HG03108 (cell line): ENCODE data around the gene NDUFB7.
"Not testable (repeated sequence)": the region's sequence is repeated elsewhere in the genome, so short reads cannot be mapped to it uniquely, and the experiment has no call there.

Experiments used
- ATAC-seq: cut with Tn5 transposase; IDR thresholded peaks from one replicate; pipeline ENCODE4 v1.9.1; 2021; ENCODE audit warnings: moderate library complexity; ENCODE audit not compliant: unreplicated experiment

Gene NDUFB7

DNA sequence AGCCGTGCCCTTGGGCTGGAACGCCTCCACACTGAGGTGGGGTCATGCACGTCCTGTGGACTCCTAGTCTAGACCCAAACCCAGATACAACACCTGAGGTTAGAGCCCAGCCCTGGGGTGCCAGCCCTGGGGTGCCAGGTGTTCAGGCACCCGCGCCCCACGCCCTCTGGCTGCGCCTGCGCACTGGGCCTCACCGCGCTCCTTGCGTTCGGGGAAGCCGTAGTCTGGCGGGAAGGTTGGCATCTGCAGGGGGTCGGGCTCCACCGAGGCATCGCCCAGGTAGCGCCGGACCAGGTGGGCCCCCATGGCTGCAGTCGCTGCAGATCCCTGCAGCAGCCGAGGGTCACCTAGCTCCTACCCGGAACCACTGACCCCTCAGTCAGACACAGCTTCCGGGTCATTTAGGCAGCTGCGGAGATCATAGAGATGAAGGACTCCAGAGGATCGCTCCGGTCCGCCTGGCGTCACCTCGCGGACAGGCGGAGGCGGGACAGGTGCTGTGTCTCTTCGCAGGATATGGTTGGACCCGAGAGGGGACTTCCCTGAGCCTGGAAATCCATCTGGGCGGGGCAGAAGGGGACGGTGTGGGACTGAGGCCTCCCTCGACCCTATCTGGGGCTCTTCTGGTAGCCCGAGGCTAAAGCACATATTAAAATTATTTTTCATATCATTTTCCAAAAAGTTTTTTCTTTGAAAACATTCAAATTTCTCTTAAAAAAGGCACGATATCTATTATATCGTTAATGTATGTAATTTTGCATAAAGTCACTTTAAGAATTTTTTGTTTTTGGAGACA, at the start of gene NDUFB7:
Gene NDUFB7, minus strand, starts transcription at position 372 of the 796 bp plus-strand sequence. Its CDS starts 66 bp downstream, at position 306.
- ATAC-seq: peak; percentile 76

DNA sequence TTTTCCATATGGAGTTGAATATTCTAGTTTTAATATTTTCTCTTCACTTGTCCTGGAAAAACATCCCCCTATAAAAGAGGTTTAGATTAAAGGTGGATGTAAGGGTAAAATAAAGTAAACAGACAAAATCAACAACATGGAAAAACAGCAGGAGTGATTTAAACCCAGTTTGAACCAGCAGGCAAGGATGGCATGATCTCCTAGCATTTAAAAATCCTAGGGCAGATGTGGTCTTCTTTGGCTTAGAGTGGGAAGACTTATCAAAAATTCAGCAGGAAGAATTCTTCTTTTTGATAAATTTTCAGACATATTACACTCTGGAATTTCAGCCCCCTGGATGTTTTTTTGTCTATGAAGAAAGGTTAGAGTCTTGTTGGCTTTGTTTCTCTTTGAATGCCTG, 47.5 kb upstream of the NDUFB7 start:
- ATAC-seq: no peak

DNA sequence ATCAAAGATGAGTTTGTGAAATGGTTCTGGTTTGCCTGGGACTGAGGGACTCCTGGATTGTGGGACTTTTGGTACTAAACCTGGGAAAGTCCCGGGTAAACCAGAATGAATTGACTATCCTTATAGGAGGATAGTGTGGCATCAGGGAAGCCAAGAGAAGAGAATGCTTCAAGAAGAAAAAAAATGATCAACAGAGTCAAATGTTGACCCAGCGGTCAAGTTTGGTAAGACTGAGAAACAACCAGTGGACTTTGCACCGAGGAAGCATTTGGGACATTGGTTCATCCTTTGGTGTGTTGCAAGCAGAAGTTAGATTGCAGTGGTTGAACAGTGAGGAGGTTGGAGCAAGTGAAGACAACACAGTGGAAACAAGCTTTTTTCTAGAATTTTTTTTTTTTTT, 44.5 kb upstream of the NDUFB7 start:
- ATAC-seq: no peak

DNA sequence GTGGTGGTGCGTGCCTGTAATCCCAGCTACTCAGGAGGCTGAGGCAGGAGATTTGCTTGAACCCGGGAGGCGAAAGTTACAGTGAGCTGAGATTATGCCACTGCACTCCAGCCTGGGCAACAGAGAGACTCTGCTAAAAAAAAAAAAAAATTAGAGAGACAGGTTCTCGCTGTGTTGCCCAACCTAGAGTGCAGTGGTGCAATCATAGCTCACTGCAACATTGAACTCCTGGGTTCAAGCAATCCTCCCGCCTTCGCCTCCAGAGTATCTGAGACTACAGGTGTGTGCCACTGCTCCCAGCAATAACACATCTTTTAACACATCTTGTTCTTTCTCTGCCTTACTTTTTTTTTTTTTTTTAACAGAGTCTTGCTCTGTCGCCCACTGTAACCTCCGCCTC, 43.8 kb upstream of the NDUFB7 start:
- no peak for ATAC-seq

DNA sequence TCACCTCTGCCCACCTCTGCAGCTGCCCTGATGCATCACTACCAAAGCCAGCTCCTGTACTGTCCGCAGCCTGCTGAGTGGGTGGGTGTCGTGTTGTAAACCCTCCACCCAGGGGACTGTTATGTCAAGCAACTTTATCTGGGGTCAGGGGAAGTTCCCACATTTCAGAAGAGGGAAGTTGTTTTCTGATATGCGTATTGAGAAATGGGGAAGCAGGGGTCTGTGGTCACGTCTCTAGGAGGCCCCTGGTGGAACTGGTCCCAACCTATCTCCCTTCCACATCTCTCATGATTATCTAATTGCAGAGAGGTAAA, 42.2 kb upstream of the NDUFB7 start:
- ATAC-seq: no peak

DNA sequence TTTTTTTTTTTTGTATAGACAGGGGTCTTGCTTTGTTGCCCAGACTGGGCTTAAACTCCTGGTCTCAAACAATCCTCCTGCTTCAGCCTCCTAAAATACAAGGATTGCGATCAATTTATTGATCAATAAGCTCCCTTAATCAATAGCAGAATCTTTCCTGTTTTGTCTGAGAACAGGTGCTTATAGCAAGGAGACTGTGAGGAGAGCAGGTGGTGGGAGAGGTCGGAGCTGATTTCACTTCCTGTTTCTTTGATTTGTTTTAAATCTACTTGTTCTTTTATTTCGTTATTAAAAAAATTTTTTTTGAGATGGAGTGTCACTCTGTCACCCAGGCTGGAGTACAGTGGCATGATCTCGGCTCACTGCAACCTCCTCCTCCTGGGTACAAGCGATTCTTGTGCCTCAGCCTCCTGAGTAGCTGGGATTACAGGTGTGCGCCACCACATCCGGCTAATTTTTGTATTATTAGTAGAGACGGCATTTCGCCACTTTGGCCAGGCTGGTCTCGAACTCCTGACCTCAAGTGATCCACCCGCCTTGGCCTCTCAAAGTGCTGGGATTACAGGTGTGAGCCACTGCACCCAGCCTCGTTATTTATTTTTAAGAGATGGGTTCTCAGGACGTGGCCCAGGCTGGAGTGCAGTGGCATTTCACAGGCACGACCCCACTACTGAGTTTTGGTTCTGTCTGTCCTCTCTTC, 41.7 kb upstream of the NDUFB7 start:
- not testable (repeated sequence) for ATAC-seq

DNA sequence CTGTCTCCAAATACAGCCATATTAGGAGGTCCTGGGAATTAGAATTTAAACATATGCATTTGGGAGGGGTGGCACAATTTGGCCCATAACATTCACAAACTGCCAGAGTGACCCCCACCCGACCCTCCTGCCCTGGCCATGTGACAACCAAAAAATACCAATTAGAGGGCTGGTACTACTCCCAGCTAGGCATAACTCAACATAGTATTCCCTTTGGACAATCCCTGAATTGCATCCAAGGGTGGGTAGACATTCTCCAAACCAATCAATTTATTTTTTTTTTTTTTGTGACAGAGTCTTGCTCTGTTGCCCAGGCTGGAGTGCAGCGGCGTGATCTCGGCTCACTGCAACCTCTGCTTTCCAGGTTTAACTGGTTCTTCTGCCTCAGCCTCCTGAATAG, 40.8 kb upstream of the NDUFB7 start:
- no peak for ATAC-seq

DNA sequence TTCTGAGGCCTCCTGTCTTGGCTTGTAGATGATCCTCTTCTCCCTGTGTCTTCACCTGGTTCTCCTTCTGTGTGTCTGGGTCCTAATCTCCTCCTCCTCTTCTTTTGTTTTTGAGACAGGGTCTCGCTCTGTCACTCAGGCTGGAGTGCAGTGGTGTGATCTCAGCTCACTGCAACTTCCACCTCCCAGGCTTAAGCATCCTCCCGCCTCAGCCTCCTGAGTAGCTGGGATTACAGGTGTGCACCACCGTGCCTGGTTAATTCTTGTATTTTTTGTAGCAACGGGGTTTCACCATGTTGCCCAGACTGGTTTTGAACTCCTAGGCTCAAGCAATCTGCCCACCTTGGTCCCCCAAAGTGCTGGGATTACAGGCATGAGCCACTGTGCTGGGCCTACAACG, 40.4 kb upstream of the NDUFB7 start:
- ATAC-seq: not testable (repeated sequence)

- no peak for ATAC-seq
These were observed 39.2 kb upstream of the NDUFB7 start for GRCh38 chr19:14611051-14611450.

DNA sequence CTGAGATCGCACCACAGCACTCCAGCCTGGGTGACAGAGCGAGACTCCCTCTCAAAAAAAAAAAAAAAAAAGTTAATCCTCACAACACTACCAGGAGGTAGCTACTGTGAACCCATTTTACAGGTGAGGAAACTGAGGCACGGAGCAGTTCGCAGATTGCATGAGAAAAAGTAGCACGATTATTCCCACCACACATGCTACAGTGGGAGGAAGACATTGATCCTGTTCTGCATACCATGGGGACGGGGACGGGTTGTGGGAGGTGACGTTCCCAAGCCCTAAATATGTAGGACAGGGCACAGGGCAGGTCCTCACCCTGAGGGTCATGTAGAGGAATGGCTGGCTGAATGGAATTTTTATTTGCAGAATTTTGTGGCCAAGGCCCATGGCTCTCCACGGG, 34.8 kb upstream of the NDUFB7 start:
- ATAC-seq: no peak

GRCh38 chr19:14603990-14604387, 32.1 kb upstream of the NDUFB7 start:
- ATAC-seq: peak; percentile 87

GRCh38 chr19:14599548-14600147, 27.8 kb upstream of the NDUFB7 start:
- no peak for ATAC-seq

DNA sequence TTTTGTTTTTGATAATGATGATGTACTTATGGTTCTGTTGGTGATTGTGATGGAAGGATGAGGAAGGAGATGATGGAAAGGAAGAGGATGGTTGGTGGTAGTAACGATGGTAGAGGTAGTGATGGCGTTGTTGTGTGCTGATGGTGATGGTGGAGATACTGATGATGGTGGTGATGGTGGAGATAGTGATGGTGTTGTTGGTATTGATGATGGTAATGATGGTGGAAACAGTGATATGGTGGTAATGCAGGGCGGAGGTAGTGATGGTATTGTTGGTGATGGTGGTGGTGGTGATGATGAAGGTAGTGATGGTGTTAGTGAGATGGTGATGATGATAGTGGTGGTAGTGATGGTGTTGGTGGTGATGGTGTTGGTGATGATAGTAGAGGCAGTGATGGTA, 23.7 kb upstream of the NDUFB7 start:
- ATAC-seq: no peak

DNA sequence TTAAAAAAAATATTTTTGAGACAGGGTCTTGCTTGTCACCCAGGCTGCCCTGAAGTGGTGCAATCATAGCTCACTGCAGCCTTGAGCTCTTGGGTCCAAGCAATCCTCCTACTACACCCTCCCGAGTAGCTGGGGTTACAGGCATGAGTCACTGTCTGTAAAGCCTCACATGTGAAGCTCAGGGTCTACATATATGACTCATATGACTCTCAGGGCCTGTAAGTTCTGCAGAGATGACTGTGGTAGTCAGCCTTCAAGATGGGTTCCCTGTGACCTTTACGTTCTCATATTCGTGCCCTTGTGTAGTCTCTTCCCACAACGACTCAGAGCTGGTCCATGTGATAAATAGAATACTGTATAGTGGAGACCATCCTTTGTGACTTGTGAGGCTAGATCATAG, 17.6 kb upstream of the NDUFB7 start:
- ATAC-seq: not testable (repeated sequence)

DNA sequence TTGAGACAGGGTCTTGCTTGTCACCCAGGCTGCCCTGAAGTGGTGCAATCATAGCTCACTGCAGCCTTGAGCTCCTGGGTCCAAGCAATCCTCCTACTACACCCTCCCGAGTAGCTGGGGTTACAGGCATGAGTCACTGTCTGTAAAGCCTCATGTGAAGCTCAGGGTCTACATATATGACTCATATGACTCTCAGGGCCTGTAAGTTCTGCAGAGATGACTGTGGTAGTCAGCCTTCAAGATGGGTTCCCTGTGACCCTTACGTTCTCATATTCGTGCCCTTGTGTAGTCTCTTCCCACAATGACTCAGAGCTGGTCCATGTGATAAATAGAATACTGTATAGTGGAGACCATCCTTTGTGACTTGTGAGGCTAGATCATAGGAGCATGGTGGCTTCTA, 13.3 kb upstream of the NDUFB7 start:
- ATAC-seq: peak; percentile 50

GRCh38 chr19:14584372-14584771, 12.5 kb upstream of the NDUFB7 start:
- ATAC-seq: not testable (repeated sequence)

DNA sequence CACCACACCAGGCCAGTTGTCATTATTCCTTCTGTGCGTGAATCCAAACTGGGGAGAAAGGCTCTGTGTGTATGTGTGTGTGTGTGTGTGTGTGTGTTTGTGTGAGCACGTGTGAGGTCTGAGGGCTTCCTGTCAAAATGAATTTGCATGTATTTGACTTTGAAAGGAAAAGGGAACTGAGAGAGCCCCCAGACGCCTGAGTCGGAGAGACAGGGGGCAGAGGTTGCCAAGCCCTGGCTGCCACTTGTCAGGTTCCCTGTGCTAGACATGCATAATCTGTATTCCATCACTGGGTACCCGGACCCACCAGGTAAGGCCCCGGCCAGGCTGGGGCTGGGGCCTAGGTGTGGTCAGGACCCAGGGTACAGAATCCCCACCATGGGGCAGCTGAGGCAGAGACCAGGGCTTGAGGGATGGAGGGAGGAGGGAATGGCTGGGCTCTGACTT, 11.1 kb upstream of the NDUFB7 start, which contains the start of gene CLEC17A:
Gene CLEC17A, plus strand, starts transcription at position 191 of the 447 bp plus-strand sequence. Its CDS starts 77 bp downstream, at position 268.
- no peak for ATAC-seq

DNA sequence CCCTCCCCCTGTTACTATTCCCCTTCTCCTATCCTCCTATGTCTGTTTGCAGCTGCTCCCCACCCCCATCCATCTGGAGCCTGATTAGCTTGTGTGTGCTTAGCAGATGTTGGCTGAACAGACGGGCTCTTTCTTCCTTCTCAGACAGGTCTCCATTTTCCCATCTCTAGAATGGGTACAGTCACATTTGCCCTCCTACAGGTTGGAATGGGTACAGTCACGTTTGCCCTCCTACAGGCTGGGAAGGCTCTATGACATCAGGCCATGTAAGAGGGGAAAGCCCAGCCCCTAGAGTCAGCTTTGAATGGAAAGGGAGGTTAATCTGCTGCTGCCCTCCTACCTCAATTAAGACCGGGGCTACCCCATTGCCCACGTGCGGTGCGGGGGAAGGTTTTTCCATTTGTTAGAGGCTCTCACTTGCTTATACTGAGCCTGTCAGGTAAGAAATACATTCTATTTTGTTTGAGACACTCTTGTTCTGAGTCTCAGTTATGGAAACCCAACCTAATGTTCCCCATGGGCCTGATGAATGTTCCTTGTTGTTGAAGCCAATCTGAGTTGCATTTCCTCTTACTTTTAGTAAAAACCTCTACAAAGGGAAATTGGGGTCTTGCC, 8.9 kb upstream of the NDUFB7 start:
- ATAC-seq: no peak

DNA sequence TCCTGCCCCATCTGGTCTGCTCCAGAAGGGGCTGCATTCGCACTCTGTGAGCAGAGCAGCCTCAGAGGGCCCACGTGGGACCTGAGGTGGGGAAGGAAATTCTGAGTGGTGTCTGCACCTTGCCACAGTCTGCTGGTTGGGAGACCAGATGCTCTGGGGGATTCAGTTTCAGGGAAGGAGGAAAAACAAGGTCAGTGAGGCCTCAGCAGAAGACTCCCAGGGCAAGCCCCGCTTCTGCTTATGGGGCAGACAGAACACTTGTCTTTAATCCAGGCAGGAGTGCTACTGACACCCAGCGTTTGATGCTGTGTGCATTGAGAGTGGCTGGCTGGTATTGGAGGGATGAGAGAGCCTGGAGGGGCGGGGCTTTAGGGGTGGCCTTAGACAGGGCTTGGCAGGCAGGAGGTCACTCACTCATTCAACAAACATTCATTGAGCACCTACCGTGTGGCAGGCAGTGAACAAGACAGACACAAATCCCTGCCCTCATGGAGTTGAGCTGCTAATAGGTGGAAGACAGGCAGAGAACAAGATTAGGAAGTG, 6.1 kb upstream of the NDUFB7 start:
- peak; percentile 32 for ATAC-seq

DNA sequence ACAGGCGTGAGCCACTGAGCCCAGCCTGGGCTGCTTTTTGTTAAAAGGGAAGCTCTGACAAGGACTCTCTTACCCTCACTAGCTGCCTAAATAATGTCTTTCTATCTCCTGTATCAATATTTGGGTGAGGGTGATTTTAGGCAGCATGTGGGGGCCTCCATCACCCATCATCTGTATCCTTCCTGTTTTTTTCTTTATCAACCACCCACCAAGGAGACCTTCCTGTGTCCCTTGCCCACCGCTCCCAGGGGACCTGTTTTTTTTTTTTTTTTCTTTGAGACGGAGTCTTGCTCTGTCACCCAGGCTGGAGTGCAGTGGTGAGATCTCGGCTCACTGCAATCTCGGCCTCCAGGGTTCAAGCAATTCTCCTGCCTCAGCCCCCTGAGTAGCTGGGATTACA, 5.4 kb upstream of the NDUFB7 start:
- ATAC-seq: no peak

- no peak for ATAC-seq
These were observed 4.5 kb upstream of the NDUFB7 start for GRCh38 chr19:14576363-14576762.
